H9 (cell line): ENCODE results near the gene GDNF. TPM values are rescaled to one million over a fixed set of nuclear protein-coding genes. Genes with fewer than 3 reads are reported as not detected.

ENCODE experiments used
- DNase-seq: peaks from one replicate; pipeline ENCODE4 v3.0.0-alpha.2; 2017
- H2AFZ ChIP-seq: one replicate; pipeline ENCODE4 v1.6.1; 2013; ENCODE audit warnings: mild to moderate bottlenecking, low read length, control low read depth, moderate library complexity
- H2AK5ac ChIP-seq: 2 replicates; pipeline ENCODE4 v1.6.1; 2013; ENCODE audit warnings: low read length, control low read depth, mixed read lengths; ENCODE audit not compliant: insufficient read length
- H2BK120ac ChIP-seq: one replicate; pipeline ENCODE4 v1.6.1; 2013; ENCODE audit warnings: low read depth, mild to moderate bottlenecking, low read length, control low read depth, inconsistent platforms; ENCODE audit not compliant: poor library complexity, severe bottlenecking
- H2BK12ac ChIP-seq: 2 replicates; pipeline ENCODE4 v1.6.1; 2013; ENCODE audit warnings: low read length, control low read depth, mixed read lengths, low read depth; ENCODE audit not compliant: insufficient read length
- H2BK15ac ChIP-seq: 2 replicates; pipeline ENCODE4 v1.6.1; 2013; ENCODE audit warnings: low read depth, low read length, control low read depth
- H2BK20ac ChIP-seq: one replicate; pipeline ENCODE4 v1.6.1; 2013; ENCODE audit warnings: low read depth, mild to moderate bottlenecking, low read length, control low read depth, inconsistent platforms; ENCODE audit not compliant: poor library complexity, severe bottlenecking
- H2BK5ac ChIP-seq: 2 replicates; pipeline ENCODE4 v1.6.1; 2013; ENCODE audit warnings: low read length, control low read depth, mixed read lengths; ENCODE audit not compliant: insufficient read length
- H3K14ac ChIP-seq: 2 replicates; pipeline ENCODE4 v1.6.1; 2013; ENCODE audit warnings: low read length, control low read depth; ENCODE audit not compliant: insufficient read depth
- H3K18ac ChIP-seq: 2 replicates; pipeline ENCODE4 v1.6.1; 2013; ENCODE audit warnings: low read depth, mild to moderate bottlenecking, mixed read lengths, low read length, control low read depth; ENCODE audit not compliant: insufficient read length
- H3K23ac ChIP-seq: 2 replicates; pipeline ENCODE4 v1.6.1; 2013; ENCODE audit warnings: low read length, control low read depth, mixed read lengths, low read depth; ENCODE audit not compliant: insufficient read length
- H3K23me2 ChIP-seq: 2 replicates; pipeline ENCODE4 v1.6.1; 2013; ENCODE audit warnings: low read depth, mild to moderate bottlenecking, mixed read lengths, low read length, control low read depth; ENCODE audit not compliant: insufficient read length, poor library complexity, severe bottlenecking
- H3K27ac ChIP-seq: 2 replicates; pipeline ENCODE4 v1.5.1; 2013; ENCODE audit warnings: low read length, control low read depth, mixed read lengths, low read depth; ENCODE audit not compliant: insufficient read length
- H3K27me3 ChIP-seq: 2 replicates; pipeline ENCODE4 v1.6.1; 2013; ENCODE audit warnings: low read length, control low read depth, inconsistent platforms; ENCODE audit not compliant: insufficient read depth
- H3K4ac ChIP-seq: 2 replicates; pipeline ENCODE4 v1.6.1; 2013; ENCODE audit warnings: low read depth, mild to moderate bottlenecking, control low read depth, inconsistent platforms, low read length, moderate library complexity
- H3K4me1 ChIP-seq: 2 replicates; pipeline ENCODE4 v1.6.1; 2013; ENCODE audit warnings: low read length, control low read depth, inconsistent platforms; ENCODE audit not compliant: insufficient read depth
- H3K4me2 ChIP-seq: 2 replicates; pipeline ENCODE4 v1.6.1; 2013; ENCODE audit warnings: low read length, control low read depth, mixed read lengths; ENCODE audit not compliant: insufficient read length, insufficient read depth
- H3K56ac ChIP-seq: 2 replicates; pipeline ENCODE4 v1.6.1; 2013; ENCODE audit warnings: low read depth, mild to moderate bottlenecking, mixed read lengths, low read length, control low read depth; ENCODE audit not compliant: insufficient read length
- H3K79me1 ChIP-seq: 2 replicates; pipeline ENCODE4 v1.6.1; 2013; ENCODE audit warnings: low read depth, mild to moderate bottlenecking, moderate library complexity, low read length, control low read depth, inconsistent platforms; ENCODE audit not compliant: insufficient read depth, poor library complexity, severe bottlenecking
- H3K79me2 ChIP-seq: 2 replicates; pipeline ENCODE4 v1.6.1; 2013; ENCODE audit warnings: low read length, control low read depth, inconsistent platforms; ENCODE audit not compliant: insufficient read depth
- H3K9ac ChIP-seq: 2 replicates; pipeline ENCODE4 v1.6.1; 2013; ENCODE audit warnings: low read length, control low read depth, mixed read lengths; ENCODE audit not compliant: insufficient read length; ENCODE audit errors: extremely low read depth
- H3K9me3 ChIP-seq: one replicate; pipeline ENCODE4 v1.6.1; 2013; ENCODE audit warnings: low read depth, low read length, inconsistent platforms; ENCODE audit not compliant: control insufficient read depth
- H3T11ph ChIP-seq: one replicate; pipeline ENCODE4 v1.6.1; 2013; ENCODE audit warnings: mild to moderate bottlenecking, low read length, control low read depth, inconsistent platforms
- H4K20me1 ChIP-seq: one replicate; pipeline ENCODE4 v1.6.1; 2013; ENCODE audit not compliant: control insufficient read depth, insufficient read length, insufficient read depth
- H4K5ac ChIP-seq: 2 replicates; pipeline ENCODE4 v1.6.1; 2013; ENCODE audit warnings: low read depth, mild to moderate bottlenecking, mixed read lengths, low read length, control low read depth; ENCODE audit not compliant: insufficient read length
- H4K8ac ChIP-seq: replicated peaks from 2 replicates; pipeline ENCODE4 v1.6.1; 2013; ENCODE audit warnings: low read length, control low read depth, mixed read lengths, low read depth; ENCODE audit not compliant: insufficient read length
- H4K91ac ChIP-seq: 2 replicates; pipeline ENCODE4 v1.6.1; 2013; ENCODE audit warnings: low read depth, mild to moderate bottlenecking, moderate library complexity, mixed read lengths, low read length, control low read depth; ENCODE audit not compliant: insufficient read length
- H3K27ac Mint-ChIP-seq, 3 experiments: 2 replicates in 2 of 3; 3 replicates in 1 of 3; pipeline ENCODE4 v1.8.0; 2020 to 2021; ENCODE audit warnings: mixed read lengths in 3 of 3, mild to moderate bottlenecking in 1 of 3, moderate library complexity in 1 of 3
- H3K27me3 Mint-ChIP-seq: 2 replicates; pipeline ENCODE4 v1.8.0; 2021; ENCODE audit warnings: low read depth, mild to moderate bottlenecking, moderate library complexity, mixed read lengths
- H3K36me3 Mint-ChIP-seq, 3 experiments: 2 replicates in 2 of 3; 3 replicates in 1 of 3; pipeline ENCODE4 v1.8.0; 2020 to 2021; ENCODE audit warnings: low read depth in 3 of 3, mixed read lengths in 3 of 3; ENCODE audit not compliant: insufficient read depth in 1 of 3
- H3K4me1 Mint-ChIP-seq, 2 experiments: 2 replicates each; pipeline ENCODE4 v1.8.0; 2020; ENCODE audit warnings: mixed read lengths in 2 of 2
- H3K4me3 Mint-ChIP-seq, 2 experiments: 2 replicates in 1 of 2; 3 replicates in 1 of 2; pipeline ENCODE4 v1.8.0; 2020 to 2021; ENCODE audit warnings: mild to moderate bottlenecking in 2 of 2, mixed read lengths in 2 of 2, moderate library complexity in 1 of 2
- H3K9me3 Mint-ChIP-seq, 2 experiments: 2 replicates in 1 of 2; 3 replicates in 1 of 2; pipeline ENCODE4 v1.8.0; 2020; ENCODE audit warnings: mild to moderate bottlenecking in 2 of 2, mixed read lengths in 2 of 2, moderate library complexity in 1 of 2
- CTCF ChIP-seq: fragments of 200-600 bp; sonication (generic); conservative IDR thresholded peaks from 3 replicates; pipeline ENCODE4 v1.8.0; 2021; ENCODE audit warnings: antibody characterized with exemption, mild to moderate bottlenecking
- WGBS: extraction: QIAGEN DNeasy Blood & Tissue Kit; methylation state at CpG from one replicate; pipeline ENCODE4 v1.1.7; 2013; ENCODE audit warnings: missing lambda C conversion rate, low lambda C conversion rate, mixed read lengths; ENCODE audit not compliant: insufficient read length; ENCODE audit errors: extremely low coverage; 5-methylcytosine and 5-hydroxymethylcytosine counted together
- total RNA-seq: library from RNA; stranded (reverse); gene quantifications from 2 replicates; pipeline ENCODE4 v1.2.1, GENCODE V29; 2021

GDNF gene
- total RNA-seq, 1 experiment from 2014 or later = not detected

DNA sequence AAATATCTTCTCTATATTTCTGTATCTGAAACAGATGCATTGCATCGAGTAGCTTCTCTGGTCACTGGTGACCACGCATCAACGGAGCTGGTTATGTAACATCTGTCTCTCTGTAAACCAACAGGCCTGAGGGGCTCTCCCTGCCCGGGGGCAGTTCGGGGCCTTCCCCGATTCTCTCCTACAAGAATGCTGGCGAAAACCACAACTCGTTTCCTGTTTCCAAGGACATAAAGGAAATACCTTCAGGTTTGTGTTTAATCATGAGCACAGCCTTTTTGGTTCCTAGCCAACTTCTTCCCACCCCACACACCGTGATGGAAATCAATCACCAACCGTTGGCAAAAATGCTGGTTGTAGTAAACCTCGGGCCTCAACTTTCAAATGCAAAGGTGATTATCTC lies 25.1 kb downstream of the GDNF start:
- no peak overlapping the region for H2BK12ac ChIP-seq
- no peak overlapping the region for H2BK20ac ChIP-seq
- no CpG with 5 or more reads among the region's 11 CpGs for WGBS
- H2BK120ac ChIP-seq = no peak overlapping the region
- no peak overlapping the region for H3K18ac ChIP-seq
- H3K4me2 ChIP-seq = no peak overlapping the region
- H2AFZ ChIP-seq = no peak overlapping the region
- peaks cover 3% of the 10 kb centered on the region; the same call in 1 of the 2 replicates for H3K4me1 ChIP-seq
- Mint-ChIP-seq H3K36me3 (peaks cover 0 to 2% (median 0%) of the 10 kb centered on the region in 3 experiments; a peak in 1 of 7 replicates), H3K27me3 (no peaks in the 10 kb centered on the region), H3K27ac (no peak overlapping the region), H3K4me3 (no peak overlapping the region), H3K4me1 (peaks cover 13 to 17% of the 10 kb centered on the region in 2 experiments), H3K9me3 (no peaks in the 10 kb centered on the region; a peak in 1 of 5 replicates)
- H3K27ac ChIP-seq = no peak overlapping the region
- no peaks in the 10 kb centered on the region for H3K79me2 ChIP-seq
- no peak for DNase-seq
- H3K14ac ChIP-seq = no peak overlapping the region
- H2BK15ac ChIP-seq = no peak overlapping the region
- no peaks in the 10 kb centered on the region for H3K23me2 ChIP-seq
- H3K4ac ChIP-seq = no peak overlapping the region
- H3T11ph ChIP-seq = no peak overlapping the region
- no peak overlapping the region for H2BK5ac ChIP-seq
- no peak for TF ChIP-seq CTCF
- no peak overlapping the region for H3K23ac ChIP-seq
- H3K56ac ChIP-seq = no peak overlapping the region
- H3K79me1 ChIP-seq = no peaks in the 10 kb centered on the region
- H3K9ac ChIP-seq = no peak overlapping the region
- no peaks in the 10 kb centered on the region for H3K9me3 ChIP-seq
- H4K5ac ChIP-seq = no peak overlapping the region
- no peaks in the 10 kb centered on the region for H4K20me1 ChIP-seq
- H3K27me3 ChIP-seq = no peaks in the 10 kb centered on the region
- no peak overlapping the region for H4K91ac ChIP-seq
- H4K8ac ChIP-seq = no peak overlapping the region
- H2AK5ac ChIP-seq = no peak overlapping the region
